T-cell (primary cell): Measurements from ENCODE around the gene KMT2B. TPM values are rescaled to one million over a fixed set of nuclear protein-coding genes. Genes with fewer than 3 reads are reported as not detected.
"Not testable (repeated sequence)": the region's sequence is repeated elsewhere in the genome, so short reads cannot be mapped to it uniquely, and the experiment has no call there.

Experiments
- ATAC-seq, 4 experiments: fragments of 200-7000 bp in 3 of 4; fragments of 150-1000 bp in 1 of 4; cut with Tn5 transposase; replicated peaks in 1 of 4; 1 replicate in 3 of 4; 2 replicates in 1 of 4; pipeline ENCODE4 v1.10.0; 2021; ENCODE audit warnings: moderate library complexity in 3 of 4, mild to moderate bottlenecking in 2 of 4, moderate number of reproducible peaks in 1 of 4
- CTCF ChIA-PET, 2 donors: fragments of 300-600 bp; sonication (Branson Sonifier 250); formaldehyde crosslinking; loops; one replicate each; lab custom pipeline; 2022; ENCODE audit warnings: antibody characterized with exemption in 2 of 2; lab: Charles Lee
- POLR2A ChIA-PET, 2 donors: fragments of 300-600 bp; sonication (Branson Sonifier 250); formaldehyde crosslinking; loops; one replicate each; lab custom pipeline; 2022; ENCODE audit warnings: antibody characterized with exemption in 2 of 2; lab: Charles Lee
- DNase-seq, 35 experiments: peaks; one replicate each; pipeline versions ENCODE4 v3.0.0 to v3.0.0-alpha.2; 2013 to 2023
- H3K27ac ChIP-seq: one replicate; pipeline ENCODE4 v1.5.1; 2013; ENCODE audit warnings: low read length
- H3K27me3 ChIP-seq, 2 experiments: replicated peaks in 1 of 2; 1 replicate in 1 of 2; 2 replicates in 1 of 2; pipeline versions ENCODE4 v1.6.1 to v1.7.0; 2013; ENCODE audit warnings: low read length in 1 of 2, mixed read lengths in 1 of 2; ENCODE audit not compliant: control insufficient read depth in 2 of 2, insufficient read depth in 2 of 2; ENCODE audit errors: extremely low read depth in 1 of 2
- H3K36me3 ChIP-seq, 2 donors: 1 replicate in 1 of 2; 2 replicates in 1 of 2; pipeline versions ENCODE4 v1.6.1 to v1.7.0; 2013; ENCODE audit warnings: low read length in 1 of 2; ENCODE audit not compliant: control insufficient read depth in 2 of 2, insufficient read depth in 1 of 2; ENCODE audit errors: extremely low read depth in 1 of 2
- H3K4me1 ChIP-seq, 2 experiments: 1 replicate in 1 of 2; 2 replicates in 1 of 2; pipeline versions ENCODE4 v1.6.1 to v1.7.0; 2013; ENCODE audit warnings: low read length in 2 of 2, mixed read lengths in 1 of 2; ENCODE audit not compliant: insufficient read depth in 2 of 2, control insufficient read depth in 1 of 2; ENCODE audit errors: extremely low read depth in 1 of 2
- H3K4me3 ChIP-seq, 2 donors: 1 replicate in 1 of 2; 2 replicates in 1 of 2; pipeline versions ENCODE4 v1.5.1 to v1.7.0; 2013; ENCODE audit warnings: mild to moderate bottlenecking in 2 of 2, low read length in 1 of 2, moderate library complexity in 1 of 2; ENCODE audit not compliant: control insufficient read depth in 1 of 2; ENCODE audit errors: extremely low read depth in 1 of 2
- H3K9me3 ChIP-seq: 2 replicates; pipeline ENCODE4 v1.7.0; 2013
- H3K27ac Mint-ChIP-seq, 2 donors: one replicate each; pipeline ENCODE4 v1.8.0; 2020 to 2021; ENCODE audit warnings: mild to moderate bottlenecking in 2 of 2, mixed read lengths in 2 of 2
- H3K27me3 Mint-ChIP-seq, 2 donors: one replicate each; pipeline ENCODE4 v1.8.0; 2021 to 2022; ENCODE audit warnings: mixed read lengths in 2 of 2
- H3K36me3 Mint-ChIP-seq: one replicate; pipeline ENCODE4 v1.8.0; 2021; ENCODE audit warnings: mixed read lengths
- H3K4me1 Mint-ChIP-seq, 3 donors: one replicate each; pipeline ENCODE4 v1.8.0; 2020 to 2022; ENCODE audit warnings: mixed read lengths in 3 of 3, mild to moderate bottlenecking in 1 of 3
- H3K4me3 Mint-ChIP-seq, 3 donors: one replicate each; pipeline ENCODE4 v1.8.0; 2020 to 2022; ENCODE audit warnings: mild to moderate bottlenecking in 3 of 3, mixed read lengths in 3 of 3, moderate library complexity in 3 of 3
- H3K9me3 Mint-ChIP-seq, 3 donors: one replicate each; pipeline ENCODE4 v1.8.0; 2020 to 2022; ENCODE audit warnings: mixed read lengths in 3 of 3
- WGBS: methylation state at CpG from one replicate; pipeline ENCODE4 v1.1.5; 2013; ENCODE audit warnings: missing lambda C conversion rate; ENCODE audit not compliant: insufficient coverage; 5-methylcytosine and 5-hydroxymethylcytosine counted together
- total RNA-seq, 35 experiments: library from RNA in 6 of 35; stranded (reverse) in 6 of 35; fragments of 120-200 nt in 1 of 35; gene quantifications; one replicate each; pipeline versions ENCODE4 v1.2.1 to v1.2.4 and lab custom pipeline; 2013 to 2026

The KMT2B gene
- total RNA-seq, 5 donors from 2014 or later (not counting 1 experiment from before 2014, with no cell fraction given) = 76.4 to 107 (median 92.5) TPM

DNA sequence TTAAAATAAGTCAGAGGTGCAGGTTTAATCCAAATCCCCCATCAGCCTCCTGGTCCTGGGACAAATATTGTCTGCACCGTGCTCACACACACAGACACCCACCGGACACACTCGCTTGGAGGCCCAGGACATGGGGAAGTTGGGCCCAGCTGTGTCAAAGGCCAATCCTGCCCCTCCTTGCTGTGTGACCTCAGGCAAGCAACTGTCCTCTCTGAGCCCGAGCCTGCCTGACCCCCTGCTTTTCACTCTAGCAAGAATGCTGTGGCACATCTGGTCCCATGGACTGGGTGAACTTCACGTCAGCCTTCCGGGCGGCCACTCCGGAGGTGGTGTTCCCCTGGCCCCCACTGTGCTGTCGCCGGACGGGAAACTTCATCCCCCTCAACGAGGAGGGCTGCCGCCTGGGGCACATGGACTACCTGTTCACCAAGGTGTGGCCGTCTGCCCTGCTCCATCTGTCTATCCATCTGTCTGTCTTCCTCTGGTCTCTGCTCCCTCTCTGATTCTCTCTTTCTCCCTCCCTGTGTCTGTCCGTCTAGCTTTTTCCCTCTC lies 42.1 kb upstream of the KMT2B start:
- Histone ChIP-seq H3K36me3 (no peaks in the 10 kb centered on the region), H3K27ac (no peak overlapping the region), H3K27me3 (peaks cover 9 to 34% of the 10 kb centered on the region in 2 experiments), H3K9me3 (no peaks in the 10 kb centered on the region), H3K4me3 (no peak overlapping the region), H3K4me1 (peaks cover 4 to 13% of the 10 kb centered on the region in 2 experiments)
- POLR2A ChIA-PET = no interaction called here
- peaks cover 12 to 32% of the 10 kb centered on the region in 2 donors for H3K27me3 Mint-ChIP-seq
- no peaks in the 10 kb centered on the region for H3K9me3 Mint-ChIP-seq
- H3K27ac Mint-ChIP-seq = peak overlapping the region in 1 of 2 donors; percentile 56
- H3K36me3 Mint-ChIP-seq = no peaks in the 10 kb centered on the region
- CTCF ChIA-PET = interaction anchor here in 1 of 2 donors (0.6 to 0.7 kb wide), 2 partner anchors 113 to 161 kb away, joined by 3 to 4 read pairs; no protein-coding TSS in a partner anchor
- peaks cover 8 to 10% (median 8%) of the 10 kb centered on the region in 3 donors for H3K4me1 Mint-ChIP-seq
- WGBS = 76% methylated on average over 9 of the region's 15 CpGs
- DNase-seq (no peak), ATAC-seq (no peak)
- H3K4me3 Mint-ChIP-seq = no peak overlapping the region

DNA sequence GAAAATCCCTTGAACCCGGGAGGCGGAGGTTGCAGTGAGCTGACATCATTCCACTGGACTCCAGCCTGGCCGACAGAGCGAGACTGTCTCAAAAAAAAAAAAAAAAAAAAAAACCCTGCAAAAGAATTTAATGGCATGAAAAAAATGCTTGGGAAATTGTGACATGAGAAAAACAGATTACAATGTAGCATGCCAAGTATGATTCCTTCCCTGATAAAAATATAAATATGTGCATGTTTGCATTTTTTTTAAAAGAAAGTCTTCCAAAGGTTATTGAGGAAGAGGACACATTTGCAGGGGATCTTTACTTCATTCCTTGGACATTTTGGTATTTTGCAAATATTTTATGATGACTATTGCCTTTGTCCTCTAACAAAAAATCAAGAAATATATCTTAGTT lies 28.0 kb upstream of the KMT2B start:
- H3K27ac Mint-ChIP-seq = no peak overlapping the region
- no peaks in the 10 kb centered on the region for H3K27me3 Mint-ChIP-seq
- POLR2A ChIA-PET = interaction anchor here in 1 of 2 donors (0.7 kb wide), 1 partner anchor 306 kb away, joined by 4 read pairs; no protein-coding TSS in a partner anchor
- WGBS = no CpG with 5 or more reads among the region's 4 CpGs
- Histone ChIP-seq H3K4me3 (no peak overlapping the region), H3K27me3 (peaks cover 0 to 5% of the 10 kb centered on the region in 2 experiments), H3K36me3 (no peaks in the 10 kb centered on the region), H3K27ac (no peak overlapping the region), H3K4me1 (no peaks in the 10 kb centered on the region), H3K9me3 (no peaks in the 10 kb centered on the region)
- no peaks in the 10 kb centered on the region for H3K36me3 Mint-ChIP-seq
- ATAC-seq (no peak), DNase-seq (no peak)
- no peaks in the 10 kb centered on the region for H3K9me3 Mint-ChIP-seq
- H3K4me3 Mint-ChIP-seq = no peak overlapping the region
- no peaks in the 10 kb centered on the region for H3K4me1 Mint-ChIP-seq
- CTCF ChIA-PET = no interaction called here

DNA sequence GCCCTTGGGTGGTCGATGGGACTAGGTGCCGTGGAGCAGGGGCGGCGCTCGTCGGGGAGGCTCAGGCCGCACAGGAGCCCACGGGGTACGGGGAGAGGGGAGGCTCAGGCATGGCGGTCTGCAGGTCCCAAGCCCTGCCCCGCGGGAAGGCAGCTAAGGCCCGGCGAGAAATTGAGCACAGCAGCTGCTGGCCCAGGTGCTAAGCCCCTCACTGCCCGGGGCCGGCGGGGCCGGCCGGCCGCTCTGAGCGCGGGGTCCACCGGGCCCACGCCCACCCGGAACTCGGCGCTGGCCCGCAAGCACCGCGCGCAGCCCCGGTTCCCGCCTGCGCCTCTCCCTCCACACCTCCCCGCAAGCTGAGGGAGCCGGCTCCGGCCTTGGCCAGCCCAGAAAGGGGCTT lies 26.7 kb upstream of the KMT2B start:
- H3K27ac Mint-ChIP-seq, H3K4me3 Mint-ChIP-seq, H3K9me3 ChIP-seq, CTCF ChIA-PET, H3K36me3 ChIP-seq, H3K4me3 ChIP-seq, ATAC-seq, H3K9me3 Mint-ChIP-seq, H3K27ac ChIP-seq, H3K27me3 ChIP-seq, H3K27me3 Mint-ChIP-seq, H3K4me1 Mint-ChIP-seq, H3K36me3 Mint-ChIP-seq, DNase-seq, POLR2A ChIA-PET, H3K4me1 ChIP-seq: not testable (repeated sequence)
- 95% methylated on average over 28 of the region's 37 CpGs for WGBS

DNA sequence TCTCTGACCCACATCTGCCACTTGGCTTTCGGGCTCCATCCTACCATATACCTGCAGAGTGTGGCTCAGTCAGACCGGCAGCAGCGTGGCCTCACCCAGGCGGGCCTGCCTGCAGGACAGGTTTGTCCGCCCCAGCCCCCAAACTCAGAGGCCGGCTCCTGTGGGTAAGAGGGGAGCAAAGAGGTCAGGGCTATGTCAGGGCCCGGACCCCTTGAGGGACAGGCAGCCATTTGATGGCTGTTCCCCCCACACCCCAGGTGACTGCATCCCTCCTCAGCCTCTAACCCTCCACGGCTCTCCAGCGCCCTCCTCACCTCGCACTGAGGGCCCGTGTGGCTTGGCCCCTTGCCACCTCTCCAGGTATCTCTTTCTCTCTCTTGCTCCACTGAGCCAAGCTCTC lies 25.8 kb upstream of the KMT2B start:
- Mint-ChIP-seq H3K4me3 (no peak overlapping the region), H3K9me3 (no peaks in the 10 kb centered on the region), H3K4me1 (no peaks in the 10 kb centered on the region), H3K27ac (no peak overlapping the region), H3K27me3 (no peaks in the 10 kb centered on the region), H3K36me3 (no peaks in the 10 kb centered on the region)
- ATAC-seq (no peak), DNase-seq (no peak)
- Histone ChIP-seq H3K4me3 (no peak overlapping the region), H3K27me3 (peaks cover 0 to 4% of the 10 kb centered on the region in 2 experiments), H3K36me3 (no peaks in the 10 kb centered on the region), H3K27ac (no peak overlapping the region), H3K9me3 (no peaks in the 10 kb centered on the region), H3K4me1 (no peaks in the 10 kb centered on the region)
- ChIA-PET CTCF (interaction anchor here in 1 of 2 donors (0.9 kb wide), 1 partner anchor 11 kb away, joined by 4 read pairs; no protein-coding TSS in a partner anchor), POLR2A (no interaction called here)
- WGBS = 73% methylated on average over 3 of the region's 11 CpGs

DNA sequence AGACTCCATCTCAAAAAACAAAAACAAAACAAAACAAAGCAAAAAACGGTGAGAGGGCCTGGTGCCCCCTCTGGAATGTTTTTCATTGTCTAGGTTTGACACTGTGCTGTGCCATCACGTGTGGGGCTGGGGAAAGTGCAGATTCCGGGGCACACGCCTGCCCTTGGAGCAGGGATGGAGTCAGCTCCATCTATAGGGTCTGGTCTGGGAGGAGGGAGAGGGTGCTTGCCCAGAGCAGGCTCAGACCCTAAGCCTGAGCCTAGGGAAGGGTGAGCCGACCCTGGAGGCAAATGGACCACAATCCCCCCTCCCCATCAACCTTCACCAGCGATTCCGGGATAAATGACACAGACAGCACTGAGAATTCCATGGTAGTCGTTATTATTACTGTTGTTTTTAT lies 24.4 kb upstream of the KMT2B start:
- peaks cover 0 to 3% of the 10 kb centered on the region in 2 experiments for H3K27me3 ChIP-seq
- Mint-ChIP-seq H3K9me3 (no peaks in the 10 kb centered on the region), H3K4me1 (no peaks in the 10 kb centered on the region), H3K4me3 (no peak overlapping the region), H3K36me3 (no peaks in the 10 kb centered on the region), H3K27ac (no peak overlapping the region), H3K27me3 (no peaks in the 10 kb centered on the region)
- no peaks in the 10 kb centered on the region for H3K9me3 ChIP-seq
- CTCF ChIA-PET = interaction anchor here (0.5 to 1.0 kb wide), 5 partner anchors 8 to 116 kb away, joined by 3 to 6 read pairs (median 4); no protein-coding TSS in a partner anchor
- H3K27ac ChIP-seq = no peak overlapping the region
- DNase-seq (no peak), ATAC-seq (peak in 1 of 4 experiments; percentile 36)
- no peaks in the 10 kb centered on the region for H3K4me1 ChIP-seq
- POLR2A ChIA-PET = interaction anchor here in 1 of 2 donors (0.7 kb wide), 1 partner anchor 32 kb away, joined by 11 read pairs; no protein-coding TSS in a partner anchor
- WGBS = 28% methylated on average over 3 of the region's 8 CpGs
- no peak overlapping the region for H3K4me3 ChIP-seq
- no peaks in the 10 kb centered on the region for H3K36me3 ChIP-seq

DNA sequence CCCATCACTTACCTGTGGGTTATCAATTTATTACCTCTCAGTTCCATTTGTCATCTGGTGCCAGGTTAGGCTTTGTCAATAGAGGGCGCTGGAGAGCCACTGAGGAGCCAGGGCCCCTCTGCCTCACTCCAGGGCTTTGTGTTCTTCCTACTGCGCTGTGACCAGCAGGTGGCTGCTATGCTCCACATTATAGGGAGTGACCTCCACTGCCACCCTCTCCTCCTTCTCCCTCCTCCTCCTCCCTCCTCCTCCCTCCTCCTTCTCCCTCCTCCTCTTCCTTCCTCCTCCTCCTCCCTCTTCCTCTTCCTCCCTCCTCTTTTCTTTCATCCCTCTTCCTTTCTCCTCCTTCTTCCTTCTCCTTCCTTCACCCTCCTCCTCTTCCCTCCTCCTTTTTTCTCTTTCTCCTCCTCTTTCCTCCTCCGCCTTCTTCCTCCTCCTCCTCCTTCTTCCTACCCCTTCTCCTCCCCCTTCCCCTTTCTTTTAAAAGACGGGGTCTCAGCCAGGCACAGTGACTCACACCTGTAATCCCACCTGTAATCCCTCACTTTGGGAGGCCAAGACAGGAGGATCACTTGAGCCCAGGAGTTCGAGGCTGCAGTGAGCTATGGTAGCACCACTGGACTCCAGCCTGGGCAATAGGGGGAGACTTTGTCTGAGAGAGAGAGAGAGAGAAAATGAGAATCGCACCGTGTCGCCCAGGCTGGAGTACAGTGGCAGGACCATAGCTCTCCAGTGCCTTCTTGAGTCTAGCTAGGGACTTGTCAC lies 23.8 kb upstream of the KMT2B start:
- Histone ChIP-seq H3K4me1 (no peaks in the 10 kb centered on the region), H3K4me3 (no peak overlapping the region), H3K9me3 (no peaks in the 10 kb centered on the region), H3K27me3 (peaks cover 0 to 3% of the 10 kb centered on the region in 2 experiments), H3K36me3 (no peaks in the 10 kb centered on the region), H3K27ac (no peak overlapping the region)
- no peak overlapping the region for H3K27ac Mint-ChIP-seq
- H3K36me3 Mint-ChIP-seq = no peaks in the 10 kb centered on the region
- no peaks in the 10 kb centered on the region for H3K27me3 Mint-ChIP-seq
- DNase-seq = peak; percentile 75 to 96 (median 86)
- ChIA-PET POLR2A (no interaction called here), CTCF (interaction anchor here (0.6 to 1.1 kb wide), 9 partner anchors 17 to 1556 kb away, joined by 3 to 7 read pairs (median 3); partner anchors contain the start of gene ALKBH6 (in 1 of the 2))
- H3K4me1 Mint-ChIP-seq = no peaks in the 10 kb centered on the region
- peak; percentile 100 for ATAC-seq
- H3K4me3 Mint-ChIP-seq = no peak overlapping the region
- 50% methylated on average over 4 of the region's 8 CpGs for WGBS
- no peaks in the 10 kb centered on the region for H3K9me3 Mint-ChIP-seq
